ENCODE results near the gene ZBTB3.
"Not testable (repeated sequence)": the region's sequence is repeated elsewhere in the genome, so short reads cannot be mapped to it uniquely, and the experiment has no call there.

ZBTB3 gene

DNA sequence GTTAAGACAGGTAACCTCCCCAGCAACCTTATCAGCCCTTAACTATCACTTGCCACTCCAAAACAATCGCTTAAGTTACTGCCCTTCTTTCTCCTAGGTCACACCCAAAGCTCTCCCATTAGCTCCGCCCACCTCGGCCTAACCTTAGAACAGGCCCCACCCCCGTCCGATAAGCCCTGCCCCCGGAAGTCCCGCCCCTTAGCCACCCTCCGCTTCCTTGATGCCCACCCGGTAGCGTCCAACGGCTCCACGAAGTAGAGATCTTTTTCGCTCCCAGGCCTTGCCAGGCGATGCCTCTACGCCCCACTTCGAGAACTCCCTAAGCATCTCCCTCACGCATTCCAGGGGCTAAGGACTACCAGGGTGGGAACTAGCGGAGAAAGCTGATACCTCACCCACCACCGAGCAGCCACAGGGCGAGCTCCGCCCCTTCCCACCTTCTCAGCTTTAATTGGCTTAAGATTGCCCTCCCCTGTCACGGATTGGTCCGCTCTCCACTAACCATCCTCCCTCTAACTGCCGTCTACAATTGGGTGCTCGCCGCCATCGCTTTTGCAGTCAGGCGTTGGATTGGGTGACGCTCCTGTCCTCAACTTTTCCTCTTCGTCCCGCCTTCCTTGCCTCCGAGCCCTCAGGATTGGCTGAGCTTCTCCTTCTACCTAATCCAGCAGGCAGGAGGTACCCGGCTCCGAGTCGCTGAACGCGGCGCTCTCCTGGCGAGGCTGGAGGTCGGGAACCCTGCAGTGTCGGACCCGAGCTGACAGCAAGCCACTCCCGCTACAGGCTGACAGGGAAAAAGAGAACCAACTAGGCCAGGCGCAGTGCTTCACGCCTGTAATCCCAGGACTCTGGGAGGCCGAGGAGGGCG lies at the start of gene ZBTB3:
Gene ZBTB3, minus strand, starts transcription at position 425 of the 868 bp plus-strand sequence. CDS start 496 bp downstream, outside the sequence.
- peak; percentile 92 to 100 (median 98) for DNase-seq

DNA sequence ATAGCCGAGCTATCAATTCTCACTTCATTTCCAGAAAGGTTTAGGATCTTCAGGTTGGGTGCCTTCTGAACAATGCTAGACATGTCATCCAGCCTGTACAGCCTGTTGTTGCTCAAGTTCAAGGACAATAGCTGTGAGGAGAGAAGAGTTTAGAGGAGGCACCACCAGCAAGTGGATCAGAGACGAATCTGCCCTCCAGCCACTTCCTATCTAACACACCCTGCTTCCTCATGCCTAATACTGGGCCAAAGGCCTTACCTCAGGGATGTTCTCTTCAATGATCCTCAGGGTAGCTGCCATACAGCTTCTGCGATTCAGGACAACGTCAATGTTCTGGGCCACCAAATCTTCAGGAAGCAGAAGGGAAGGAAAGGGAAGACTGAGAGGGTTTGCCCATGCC lies 47.1 kb upstream of the ZBTB3 start:
- no peak for DNase-seq

DNA sequence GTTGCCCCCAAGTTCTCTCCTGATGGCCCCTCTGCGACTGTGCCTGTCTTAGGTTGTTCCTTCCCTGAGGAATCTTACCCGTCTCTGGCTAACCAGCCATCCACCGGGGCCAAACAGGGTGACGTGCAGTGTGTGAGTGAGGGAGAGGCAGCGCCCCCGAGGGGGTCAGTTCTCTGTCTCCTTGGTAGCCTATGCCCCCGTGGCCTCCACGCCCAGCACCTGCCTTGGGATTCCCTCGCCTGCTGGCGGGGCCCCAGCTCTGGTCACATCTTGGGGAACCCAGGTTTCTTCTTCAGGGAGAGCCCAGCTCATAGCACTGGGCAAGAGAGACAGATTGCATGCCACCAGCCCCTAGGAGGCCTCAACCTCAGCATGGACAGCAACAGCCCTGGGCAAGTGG lies 45.5 kb upstream of the ZBTB3 start:
- no peak for DNase-seq

DNA sequence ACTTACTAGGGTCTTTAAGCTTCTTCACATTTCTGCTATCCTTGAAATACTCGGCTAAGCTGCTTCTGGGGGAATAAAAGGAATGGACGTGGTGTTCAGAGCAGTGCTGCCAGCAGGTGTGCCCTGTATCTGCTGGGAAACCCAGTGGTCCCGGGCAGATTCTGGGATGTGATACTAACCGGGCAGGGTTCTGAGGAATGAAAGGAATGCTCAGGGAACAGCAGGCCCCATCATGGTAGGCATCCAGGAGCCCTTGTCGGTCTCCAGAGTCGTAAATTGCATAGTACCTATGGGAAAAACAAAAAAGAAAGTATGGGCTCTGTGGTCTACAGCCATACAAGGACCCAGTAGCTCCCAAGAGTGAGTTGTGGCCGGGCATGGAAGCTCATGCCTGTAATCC lies 42.3 kb upstream of the ZBTB3 start:
- no peak for DNase-seq

DNA sequence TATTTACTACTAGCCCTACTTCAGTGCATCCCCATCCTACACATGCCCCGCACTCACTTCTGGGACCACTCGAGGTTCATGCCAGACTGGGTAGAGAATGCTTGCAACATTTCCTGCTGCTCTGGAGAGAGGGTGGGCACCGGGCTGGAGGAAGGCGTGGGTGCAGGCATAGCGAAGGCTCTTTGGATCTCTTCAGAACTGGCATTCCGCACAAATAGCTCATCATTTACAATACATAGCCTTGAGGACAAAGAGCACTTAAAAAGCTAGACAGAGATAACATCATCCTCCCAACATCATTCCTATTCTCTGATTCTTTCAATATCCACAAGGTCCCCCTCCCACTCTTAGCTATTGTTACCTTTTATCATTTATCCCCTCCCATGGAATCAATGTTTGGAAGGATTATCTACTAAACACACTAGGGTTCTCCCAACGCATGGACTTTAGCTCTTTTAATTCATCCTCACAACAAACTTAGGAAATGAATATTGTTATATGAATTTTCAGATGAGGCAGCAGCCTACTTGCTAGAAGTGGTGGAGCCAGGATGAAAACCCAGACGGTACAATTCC lies 40.3 kb upstream of the ZBTB3 start:
- no peak for DNase-seq

DNA sequence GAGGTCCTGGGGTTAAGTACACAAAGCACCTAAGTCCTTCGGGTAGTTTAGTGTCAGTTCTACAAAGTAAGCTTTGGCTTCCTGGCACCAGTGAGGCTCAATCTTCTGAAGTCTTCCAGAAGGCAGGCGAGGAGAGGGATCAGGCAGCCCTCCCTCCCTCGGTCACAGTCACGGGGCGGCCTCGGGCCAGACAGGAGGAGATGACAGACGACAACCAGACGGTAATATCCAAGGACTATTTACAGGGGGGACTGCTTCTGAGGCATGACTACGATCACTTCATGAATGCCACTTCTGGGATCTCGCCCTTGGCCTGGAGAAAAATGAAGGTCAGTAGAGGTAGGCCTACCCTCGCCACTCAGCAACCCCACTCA lies 38.2 kb upstream of the ZBTB3 start:
- DNase-seq, result peak in 3 of 14 donors; percentile 28 to 42 (median 32)

DNA sequence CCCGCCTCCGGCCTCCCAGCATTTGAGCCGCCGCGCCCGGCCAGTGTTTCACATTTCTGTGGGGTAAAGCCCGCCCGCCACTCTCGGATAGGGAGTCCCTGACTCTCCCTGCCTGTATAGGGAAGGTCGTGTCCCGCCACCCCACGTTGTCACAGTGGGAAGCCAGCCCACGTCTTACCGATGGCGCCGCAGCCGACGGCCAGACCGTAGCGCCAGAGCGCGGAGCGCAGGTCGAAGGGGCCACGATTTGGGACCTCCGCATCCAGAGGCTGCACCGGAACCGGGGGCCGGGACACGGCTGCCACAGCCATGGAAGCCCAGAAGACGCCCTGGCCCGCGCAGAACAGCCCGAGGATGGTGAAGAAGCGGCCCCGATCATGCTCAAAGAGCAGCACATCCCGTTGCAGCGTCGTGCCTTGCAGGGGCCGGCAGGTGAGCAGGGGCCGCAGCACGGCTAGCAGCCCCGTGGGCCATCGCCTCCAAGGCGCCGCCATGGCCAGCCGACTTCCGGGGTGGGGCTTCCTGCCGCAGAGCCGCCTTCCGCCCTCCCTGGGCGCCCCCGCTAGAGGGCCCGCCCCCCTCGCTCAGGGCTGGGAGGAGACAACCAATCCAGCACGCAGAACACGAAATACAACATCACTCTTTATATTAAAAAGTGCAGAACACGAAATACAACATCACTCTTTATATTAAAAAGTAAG lies 37.7 kb upstream of the ZBTB3 start, which contains the start of gene TMEM223:
Gene TMEM223, minus strand, starts transcription at position 506 of the 701 bp plus-strand sequence. Its CDS starts 12 bp downstream, at position 494.
- peak in 13 of 14 donors; percentile 29 to 86 (median 72) for DNase-seq

DNA sequence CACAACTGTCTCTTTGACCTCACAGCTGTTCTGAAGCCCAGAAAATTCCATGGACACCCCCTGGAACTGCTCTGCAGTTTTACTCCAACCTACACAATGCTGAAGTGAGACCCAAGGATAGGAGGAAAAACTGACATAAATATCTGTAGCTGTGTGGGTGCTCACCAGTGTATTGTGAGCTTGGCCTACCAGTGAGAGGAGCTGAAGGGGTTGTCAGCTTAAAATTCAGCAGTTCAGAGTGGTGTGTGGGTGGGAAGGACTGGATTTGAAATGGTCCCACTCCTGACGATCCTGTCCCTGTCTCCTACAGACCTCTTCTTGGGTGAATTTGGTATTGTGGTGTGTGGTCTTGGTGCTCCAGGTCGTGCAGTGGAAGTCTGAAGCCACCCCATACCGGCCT lies 35.6 kb upstream of the ZBTB3 start:
- DNase-seq, result no peak

DNA sequence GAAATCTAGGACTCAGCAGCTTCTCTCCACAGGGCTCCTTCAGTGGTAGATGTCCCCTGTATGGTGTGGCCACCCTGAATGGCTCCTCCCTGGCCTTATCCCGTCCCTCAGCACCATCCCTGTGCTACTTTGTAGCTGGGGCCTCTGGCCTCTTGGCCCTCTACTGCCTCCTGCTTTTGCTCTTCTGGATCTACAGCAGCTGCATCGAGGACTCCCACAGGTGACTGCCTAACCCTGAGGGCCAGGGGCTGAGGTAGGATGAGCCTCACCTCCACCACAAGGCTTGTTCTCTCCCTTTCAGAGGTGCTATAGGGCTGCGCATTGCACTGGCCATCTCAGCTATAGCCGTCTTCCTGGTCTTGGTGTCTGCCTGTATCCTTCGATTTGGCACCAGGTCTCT lies 35.0 kb upstream of the ZBTB3 start:
- no peak for DNase-seq

DNA sequence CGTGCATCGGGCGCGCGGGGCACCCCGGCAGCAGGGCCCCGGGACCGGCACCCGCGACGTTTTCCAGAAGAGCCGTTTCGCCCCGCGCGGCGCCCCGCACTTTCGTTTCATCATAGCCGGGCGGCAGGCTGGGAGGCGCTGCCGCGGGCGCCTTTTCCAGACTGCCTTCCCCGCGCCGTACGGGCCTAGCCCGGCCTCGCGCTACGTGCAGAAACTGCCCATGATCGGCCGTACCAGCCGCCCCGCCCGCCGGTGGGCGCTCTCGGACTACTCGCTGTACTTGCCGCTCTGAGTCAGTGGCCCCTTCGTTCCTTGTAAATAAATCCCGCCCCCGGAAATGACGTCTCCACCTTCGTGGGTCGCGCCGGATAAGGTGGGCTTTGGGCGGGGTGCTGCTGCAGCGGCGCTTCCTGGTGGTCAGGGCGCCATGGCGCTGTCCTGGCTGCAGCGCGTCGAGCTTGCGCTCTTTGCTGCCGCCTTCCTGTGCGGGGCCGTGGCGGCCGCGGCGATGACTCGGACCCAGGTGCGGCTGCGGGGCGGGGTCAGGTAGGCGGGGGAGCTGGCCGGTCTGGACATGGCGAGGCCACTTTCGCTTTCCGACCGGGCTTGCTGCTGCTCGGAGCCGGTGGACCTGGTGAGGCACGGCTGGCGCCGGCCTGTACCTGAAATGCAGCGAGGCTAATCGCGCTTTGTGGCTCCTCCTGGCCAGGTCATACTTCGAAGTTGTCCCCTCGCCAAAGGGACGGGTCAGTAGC lies 33.2 kb upstream of the ZBTB3 start, which contains the start of gene TMEM179B:
Gene TMEM179B, plus strand, starts transcription at position 398 of the 755 bp plus-strand sequence. Its CDS starts 30 bp downstream, at position 428.
- DNase-seq, result peak; percentile 65 to 95 (median 92)

DNA sequence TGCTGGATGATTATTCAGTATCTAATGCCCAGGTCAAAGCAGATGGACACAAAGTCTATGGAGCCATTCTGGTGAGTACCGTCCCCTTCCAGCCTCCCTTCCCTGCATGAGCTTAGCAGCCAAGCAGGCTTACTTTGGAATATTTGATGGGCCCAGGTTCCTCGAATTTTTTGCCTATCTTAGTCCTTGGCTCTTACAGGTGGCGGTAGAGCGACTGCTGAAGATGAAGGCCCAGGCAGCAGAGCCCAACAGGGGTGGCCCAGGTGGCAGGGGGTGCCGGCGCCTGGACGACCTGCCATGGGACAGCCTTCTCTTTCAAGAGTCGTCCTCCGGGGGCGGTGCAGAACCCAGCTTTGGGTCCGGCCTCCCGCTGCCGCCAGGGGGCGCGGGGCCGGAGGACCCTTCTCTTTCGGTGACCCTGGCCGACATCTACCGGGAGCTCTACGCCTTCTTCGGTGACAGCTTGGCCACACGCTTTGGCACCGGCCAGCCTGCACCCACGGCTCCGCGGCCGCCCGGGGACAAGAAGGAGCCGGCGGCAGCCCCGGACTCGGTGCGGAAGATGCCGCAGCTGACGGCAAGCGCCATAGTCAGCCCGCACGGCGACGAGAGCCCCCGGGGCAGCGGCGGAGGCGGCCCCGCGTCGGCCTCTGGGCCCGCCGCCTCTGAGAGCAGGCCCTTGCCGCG lies 32.5 kb upstream of the ZBTB3 start:
- DNase-seq, result peak; percentile 20 to 83 (median 66)

DNA sequence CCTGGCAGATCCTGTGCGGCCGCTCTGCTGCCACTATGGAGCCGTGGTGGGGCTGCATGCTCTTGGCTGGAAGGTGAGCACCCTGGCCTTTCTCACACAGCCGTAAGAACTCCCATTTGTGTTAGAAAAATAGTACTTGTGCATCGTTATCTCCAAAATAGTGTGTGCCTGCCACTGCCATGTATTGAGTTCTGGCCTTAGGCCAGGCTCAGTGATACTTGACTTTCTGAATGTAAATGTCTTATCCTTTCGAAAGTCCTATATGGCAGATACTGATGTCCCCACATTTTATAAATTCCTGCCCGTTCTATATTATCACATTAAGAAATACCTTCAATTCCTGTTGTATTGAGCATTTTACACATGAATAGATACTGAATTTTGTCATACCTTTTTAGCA lies 28.8 kb upstream of the ZBTB3 start:
- DNase-seq, result no peak

DNA sequence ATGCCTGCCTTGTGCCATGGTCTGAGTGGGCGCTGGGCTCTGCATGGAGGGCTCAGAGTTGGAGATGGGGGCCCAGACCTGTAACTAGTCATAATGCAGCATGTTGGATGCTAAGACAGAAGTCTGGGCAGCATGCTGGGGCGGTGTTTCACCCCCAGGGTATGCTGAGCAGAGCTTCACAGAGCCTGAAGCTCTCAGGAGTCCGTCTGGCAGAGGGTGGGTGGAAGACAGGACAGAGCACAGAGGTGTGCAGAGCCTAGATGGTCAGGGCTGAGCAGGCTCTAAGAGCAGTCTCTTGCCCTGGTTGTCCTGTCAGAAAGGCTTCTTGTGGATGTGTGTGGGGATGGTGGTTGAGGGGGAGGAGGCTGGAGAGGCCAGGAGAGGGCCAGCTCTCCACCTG lies 24.5 kb upstream of the ZBTB3 start:
- DNase-seq, result no peak

DNA sequence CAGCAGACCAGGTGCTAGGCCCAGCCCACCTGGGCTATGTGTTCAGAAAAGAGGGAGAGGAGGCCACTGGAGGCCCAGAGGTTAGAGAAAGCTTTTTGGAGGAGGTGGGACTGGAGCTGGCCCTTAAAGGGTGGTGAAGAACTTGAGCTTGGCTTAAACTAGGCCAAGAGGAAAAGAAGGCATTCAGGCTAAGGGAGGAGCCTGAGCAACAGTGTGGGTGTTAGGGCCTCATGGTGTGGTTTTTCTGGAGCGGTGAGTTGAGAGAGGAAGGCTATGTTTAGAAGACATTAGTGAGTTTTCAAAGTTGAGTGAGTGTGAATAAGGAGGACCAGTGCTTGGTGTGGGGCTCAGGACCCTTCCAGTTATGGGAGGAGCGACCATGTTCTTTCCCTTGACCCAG lies 23.4 kb upstream of the ZBTB3 start:
- no peak for DNase-seq

DNA sequence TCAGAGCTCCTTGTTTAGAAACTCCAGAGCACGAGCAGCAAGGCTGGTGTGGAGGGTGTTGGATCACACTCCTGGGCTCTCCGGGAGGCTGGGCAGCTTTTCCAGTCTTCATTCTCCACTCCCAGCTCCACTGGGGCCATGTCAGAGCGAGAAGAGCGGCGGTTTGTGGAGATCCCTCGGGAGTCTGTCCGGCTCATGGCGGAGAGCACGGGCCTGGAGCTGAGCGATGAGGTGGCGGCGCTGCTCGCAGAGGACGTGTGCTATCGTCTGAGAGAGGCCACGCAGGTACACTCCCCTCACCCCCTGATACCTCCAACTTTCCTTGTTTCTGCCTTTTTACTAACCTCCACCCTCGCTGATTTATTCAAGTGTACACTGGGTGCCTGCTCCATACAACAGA lies 21.7 kb upstream of the ZBTB3 start:
- DNase-seq, result no peak

DNA sequence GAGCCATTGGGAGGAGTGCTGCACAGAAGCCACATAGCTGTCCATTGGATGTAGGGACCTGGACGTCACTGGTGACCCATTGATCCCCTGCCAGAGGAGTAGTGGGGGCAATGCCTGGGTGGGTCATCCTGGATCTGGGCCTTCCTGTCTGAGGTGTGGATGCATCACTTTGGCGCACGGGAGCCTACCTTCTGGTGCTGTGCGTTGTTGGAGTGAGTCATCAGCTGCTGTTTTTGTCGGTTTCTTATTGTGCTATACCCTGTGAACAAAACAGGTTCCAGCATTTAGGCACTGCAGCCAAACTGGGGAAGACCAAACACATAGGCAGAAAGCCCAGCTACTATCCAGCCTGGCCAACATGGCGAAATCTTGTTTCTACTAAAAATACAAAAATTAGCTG lies 20.4 kb upstream of the ZBTB3 start:
- DNase-seq, result no peak

DNA sequence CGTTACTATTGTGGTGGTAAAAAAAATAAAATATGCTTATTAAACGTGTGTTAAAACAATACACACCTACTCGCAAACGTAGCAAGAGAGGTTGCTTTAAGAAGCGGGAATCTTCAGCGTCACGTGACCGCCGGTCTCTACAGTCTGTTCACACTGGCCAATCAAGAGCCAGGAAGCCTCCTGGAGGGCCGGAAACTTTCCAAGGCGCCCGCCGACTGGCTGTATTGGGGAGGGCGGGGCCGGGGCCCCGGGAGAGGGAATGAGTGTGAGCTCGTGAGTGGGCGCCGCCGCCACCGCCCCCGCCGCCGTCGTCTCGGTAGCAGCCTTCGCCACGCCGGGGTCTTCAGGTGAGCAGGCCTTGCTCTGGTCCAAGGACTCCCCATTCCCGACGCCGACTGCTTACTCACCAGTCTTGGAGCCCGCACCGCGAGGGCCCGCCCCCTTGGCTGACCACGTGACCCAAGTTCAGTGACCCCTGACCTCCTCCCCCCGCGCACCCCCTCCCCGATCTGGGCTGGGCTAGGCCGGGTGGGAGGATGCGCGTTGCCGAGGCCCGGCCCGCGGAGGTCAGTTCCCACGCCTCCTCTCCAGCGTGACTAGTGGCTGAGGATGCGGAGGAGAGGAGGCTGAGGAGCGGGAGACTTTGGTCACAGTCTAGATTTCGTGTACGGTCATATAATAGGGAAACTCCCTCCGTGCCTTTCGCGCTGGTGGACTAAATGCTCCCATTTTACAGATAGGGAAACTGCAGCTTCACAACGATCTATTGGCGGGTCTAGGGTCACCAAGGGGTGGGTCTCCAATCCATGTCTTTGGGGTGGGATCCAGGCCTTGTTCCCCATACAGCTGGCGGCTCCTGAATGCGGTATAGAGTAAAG lies 17.4 kb upstream of the ZBTB3 start, which contains the start of gene TAF6L:
Gene TAF6L, plus strand, starts transcription at position 253 of the 878 bp plus-strand sequence. CDS start 4,388 bp downstream, outside the sequence.
- peak; percentile 93 to 100 (median 99) for DNase-seq

DNA sequence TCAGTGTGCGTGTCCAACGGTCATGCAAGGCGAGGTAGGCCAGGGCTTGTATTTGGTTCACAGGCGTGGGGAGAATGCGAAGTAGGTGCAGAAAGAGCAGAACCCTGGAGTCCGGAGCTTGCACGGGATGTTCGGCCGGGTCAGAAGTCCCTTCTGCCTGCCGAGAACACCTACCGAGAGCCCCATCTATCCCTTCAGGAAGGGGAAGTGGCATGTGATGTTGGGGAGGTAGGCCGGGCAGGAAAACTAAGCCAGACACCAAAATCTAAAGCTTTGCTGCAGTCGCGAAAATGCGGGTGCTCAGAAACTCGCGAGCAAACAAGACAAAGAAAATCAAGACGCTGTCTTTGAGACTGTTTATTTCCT lies 16.8 kb upstream of the ZBTB3 start:
- DNase-seq, result peak in 12 of 14 donors; percentile 17 to 89 (median 70)

DNA sequence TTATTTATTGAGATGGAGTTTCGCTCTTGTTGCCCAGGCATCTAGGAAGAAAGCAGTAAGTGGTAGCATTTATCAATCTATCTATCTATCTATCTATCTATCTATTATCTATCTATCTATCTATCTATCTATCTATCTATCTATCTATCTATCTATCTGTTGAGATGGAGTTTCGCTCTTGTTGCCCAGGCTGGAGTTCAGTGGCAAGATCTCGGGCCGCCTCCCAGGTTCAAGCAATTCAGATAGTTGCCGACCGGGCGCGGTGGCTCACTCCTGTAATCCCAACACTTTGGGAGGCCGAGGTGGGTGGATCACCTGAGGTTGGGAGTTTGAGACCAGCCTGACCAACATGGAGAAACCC lies 6.9 kb upstream of the ZBTB3 start:
- not testable (repeated sequence) for DNase-seq

Measured in C1 segment of cervical spinal cord (tissue), 14 donors.